HCT116 (cell line): ENCODE measurements around the gene LAMC2. TPM values are rescaled to one million over a fixed set of nuclear protein-coding genes. Genes with fewer than 3 reads are reported as not detected.

Experiments
- ATAC-seq: fragments of 200-7000 bp; cut with Tn5 transposase; 2 replicates; pipeline ENCODE4 v1.9.1; 2020; ENCODE audit warnings: mild to moderate bottlenecking, moderate library complexity
- BruUV-seq: library from RNA; stranded (reverse); fragments of 400-500 nt; replicated peaks from 2 replicates; lab custom pipeline; 2021; lab: Mats Ljungman, UMichigan
- CTCF ChIA-PET: fragments of 300-600 bp; sonication (Branson Sonifier 250); formaldehyde crosslinking; loops from one replicate; lab custom pipeline; 2021; ENCODE audit warnings: antibody characterized with exemption; lab: Charles Lee
- POLR2A ChIA-PET: fragments of 300-600, 350-600 bp; sonication (Branson Sonifier 250); formaldehyde crosslinking; loops from one replicate; lab custom pipeline; 2021; ENCODE audit warnings: antibody characterized with exemption; lab: Charles Lee
- RAD21 ChIA-PET, 2 experiments: fragments of 300-600 bp; sonication (Branson Sonifier 250); formaldehyde crosslinking; loops; one replicate each; lab custom pipeline; 2023; ENCODE audit warnings: low total read pairs in 2 of 2; ENCODE audit not compliant: uncharacterized antibody in 2 of 2, unreplicated experiment in 2 of 2, low non-redundant PET in 1 of 2; lab: Charles Lee
- DNase-seq: peaks from one replicate; pipeline ENCODE4 v3.0.0-alpha.2; 2010; ENCODE audit warnings: low read depth, low spot score
- H2AFZ ChIP-seq: fragments of 200-600 bp; shearing (Covaris generic), sonication (generic); 2 replicates; pipeline ENCODE4 v1.6.1; 2017; ENCODE audit warnings: low read depth, mixed run types, mixed read lengths, antibody characterized with exemption, low read length; ENCODE audit not compliant: poor library complexity, severe bottlenecking
- H3K27ac ChIP-seq: 2 replicates; pipeline ENCODE4 v1.5.1; 2012; ENCODE audit warnings: low read depth, low read length
- H3K27me3 ChIP-seq: fragments of 200-600 bp; sonication (generic); 2 replicates; pipeline ENCODE4 v1.6.1; 2016; ENCODE audit warnings: mixed run types, low read length, mixed read lengths; ENCODE audit not compliant: insufficient read depth
- H3K36me3 ChIP-seq, 2 experiments: fragments of 200-500 bp in 1 of 2; fragments of 200-600 bp in 1 of 2; sonication (Bioruptor generic) in 1 of 2; sonication (generic) in 1 of 2; 2 replicates each; pipeline versions ENCODE4 v1.5.1 to v1.6.1; 2014 to 2016; ENCODE audit warnings: low read length in 2 of 2, inconsistent platforms in 1 of 2, mixed read lengths in 1 of 2, mixed run types in 1 of 2; ENCODE audit not compliant: insufficient read depth in 2 of 2, control insufficient read depth in 1 of 2
- H3K4me1 ChIP-seq, 2 experiments: fragments of 200-600 bp in 1 of 2; sonication (generic) in 1 of 2; 2 replicates each; pipeline versions ENCODE4 v1.5.1 to v1.6.1; 2012 to 2017; ENCODE audit warnings: low read length in 2 of 2, inconsistent platforms in 1 of 2, mild to moderate bottlenecking in 1 of 2, mixed read lengths in 1 of 2, mixed run types in 1 of 2, moderate library complexity in 1 of 2; ENCODE audit not compliant: insufficient read depth in 2 of 2, control insufficient read depth in 1 of 2
- H3K4me2 ChIP-seq: fragments of 200-600 bp; sonication (generic); 2 replicates; pipeline ENCODE4 v1.6.1; 2017; ENCODE audit warnings: mixed run types, low read length, mixed read lengths
- H3K4me3 ChIP-seq, 2 experiments: fragments of 200-600 bp in 1 of 2; sonication (generic) in 1 of 2; replicated peaks in 1 of 2; 2 replicates each; pipeline ENCODE4 v1.5.1; 2011 to 2016; ENCODE audit warnings: low read length in 2 of 2, control low read depth in 1 of 2, low read depth in 1 of 2, mild to moderate bottlenecking in 1 of 2, mixed read lengths in 1 of 2, mixed run types in 1 of 2
- H3K79me2 ChIP-seq: fragments of 200-600 bp; sonication (generic); 2 replicates; pipeline ENCODE4 v1.6.1; 2017; ENCODE audit warnings: mild to moderate bottlenecking, mixed run types, low read length, moderate library complexity, mixed read lengths; ENCODE audit not compliant: insufficient read depth
- H3K9ac ChIP-seq: fragments of 200-600 bp; sonication (generic); 2 replicates; pipeline ENCODE4 v1.6.1; 2016; ENCODE audit warnings: low read length, mixed read lengths
- H3K9me2 ChIP-seq: fragments of 200-600 bp; sonication (generic), shearing (Covaris generic); 2 replicates; pipeline ENCODE4 v1.6.1; 2017; ENCODE audit warnings: mixed run types, mild to moderate bottlenecking, moderate library complexity; ENCODE audit not compliant: insufficient read depth
- H3K9me3 ChIP-seq, 2 experiments: fragments of 200-500 bp in 1 of 2; fragments of 200-600 bp in 1 of 2; sonication (Bioruptor generic) in 1 of 2; sonication (generic) in 1 of 2; 2 replicates each; pipeline ENCODE4 v1.6.1; 2014 to 2017; ENCODE audit warnings: low read length in 2 of 2, mixed read lengths in 2 of 2, inconsistent platforms in 1 of 2, low read depth in 1 of 2, mild to moderate bottlenecking in 1 of 2, mixed run types in 1 of 2, moderate library complexity in 1 of 2; ENCODE audit not compliant: control insufficient read depth in 1 of 2, insufficient read depth in 1 of 2
- H4K20me1 ChIP-seq: fragments of 200-600 bp; sonication (generic), shearing (Covaris generic); 2 replicates; pipeline ENCODE4 v1.6.1; 2017; ENCODE audit warnings: mixed run types, mild to moderate bottlenecking, moderate library complexity; ENCODE audit not compliant: insufficient read depth
- EGR1 ChIP-seq: IDR thresholded peaks from 2 replicates; pipeline ENCODE4 v1.6.1; 2012; ENCODE audit warnings: low read depth
- ELF1 ChIP-seq: IDR thresholded peaks from 2 replicates; pipeline ENCODE4 v1.6.1; 2012; ENCODE audit warnings: low read depth, borderline replicate concordance
- EZH2phosphoT487 ChIP-seq: fragments of 200-600 bp; IDR thresholded peaks from 2 replicates; pipeline ENCODE4 v1.6.1; 2018; ENCODE audit warnings: antibody characterized with exemption, borderline replicate concordance
- FOSL1 ChIP-seq: IDR thresholded peaks from 2 replicates; pipeline ENCODE4 v1.6.1; 2012; ENCODE audit warnings: low read depth
- POLR2AphosphoS5 ChIP-seq: IDR thresholded peaks from 2 replicates; pipeline ENCODE4 v1.6.1; 2011; ENCODE audit warnings: mild to moderate bottlenecking, low read depth, low read length, moderate library complexity
- SIN3A ChIP-seq: IDR thresholded peaks from 2 replicates; pipeline ENCODE4 v1.6.1; 2012; ENCODE audit warnings: low read depth
- SRF ChIP-seq: IDR thresholded peaks from 2 replicates; pipeline ENCODE4 v1.6.1; 2012; ENCODE audit warnings: low read depth
- TCF7L2 ChIP-seq: IDR thresholded peaks from 2 replicates; pipeline ENCODE4 v1.7.0; 2011; ENCODE audit warnings: borderline replicate concordance, inconsistent platforms; ENCODE audit not compliant: insufficient read depth, insufficient read length; ENCODE audit errors: extremely low read depth
- ZFX ChIP-seq: fragments of 450-650 bp; IDR thresholded peaks from 2 replicates; pipeline ENCODE4 v1.6.1; 2017
- ZNF274 ChIP-seq: fragments of 200-500 bp; sonication (Bioruptor generic); IDR thresholded peaks from 2 replicates; pipeline ENCODE4 v1.6.1; 2014; ENCODE audit warnings: mild to moderate bottlenecking, low read depth, low read length, inconsistent platforms
- intact Hi-C: fragments of 100-400 bp; cut with micrococcal nuclease; formaldehyde crosslinking; loops from 2 replicates; pipeline ENCODE4 v1.10.0; 2022
- total RNA-seq: library from RNA; stranded (reverse); gene quantifications from one replicate; pipeline ENCODE4 v1.2.1, GENCODE V29; 2021; ENCODE audit not compliant: unreplicated experiment

The LAMC2 gene
- total RNA-seq, 1 experiment from 2014 or later: 22.2 TPM

DNA sequence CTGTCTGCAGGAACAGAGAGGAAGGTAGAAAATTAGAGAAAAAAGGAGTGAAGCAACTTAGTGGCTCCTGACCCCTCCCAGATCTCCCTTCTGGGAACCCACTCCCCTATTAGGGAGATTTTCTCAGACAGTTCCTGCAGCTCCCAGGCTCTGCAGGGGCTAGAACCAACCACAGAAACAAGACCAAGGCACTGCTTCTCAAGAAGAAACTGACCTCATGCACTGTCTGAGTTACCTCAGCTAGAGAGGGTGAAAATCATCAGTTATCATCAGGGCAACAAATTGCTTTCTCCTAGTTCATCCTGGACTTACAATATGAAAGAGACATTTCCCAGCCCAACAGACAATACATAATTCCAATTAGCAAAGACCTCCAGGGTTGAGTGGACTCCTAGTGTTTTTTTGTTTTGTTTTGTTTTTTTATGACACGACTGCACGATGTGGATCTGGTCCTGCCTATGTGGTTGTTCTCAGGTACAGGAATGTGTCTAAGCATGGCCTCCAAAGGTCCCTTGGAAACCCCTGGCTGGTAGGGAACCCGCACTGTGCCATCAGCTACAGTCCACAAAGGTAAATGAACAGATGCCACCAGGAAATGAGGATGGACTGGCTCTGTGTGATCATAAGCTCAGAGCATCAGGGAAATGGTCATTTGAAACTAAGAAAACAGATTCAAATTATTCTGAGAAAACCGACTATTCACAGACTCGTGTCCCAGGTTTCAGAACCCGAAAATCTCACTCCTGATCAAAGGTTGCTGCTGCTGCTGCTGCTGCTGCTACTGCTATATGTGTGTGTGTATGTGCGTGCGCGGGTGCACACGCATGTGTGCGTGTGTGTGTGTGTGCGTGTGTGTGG lies 65.3 kb downstream of the LAMC2 start:
- no peak overlapping the region for H3K27ac ChIP-seq
- no peaks in the 10 kb centered on the region for H4K20me1 ChIP-seq
- RAD21 ChIA-PET: no interaction called here
- no peak for TF ChIP-seq FOSL1
- TF ChIP-seq EZH2phosphoT487: no peak
- no peak for TF ChIP-seq TCF7L2
- TF ChIP-seq SIN3A: no peak
- TF ChIP-seq ZFX: no peak
- TF ChIP-seq ELF1: no peak
- TF ChIP-seq, all 23 proteins: peak for 0
- POLR2A ChIA-PET: no interaction called here
- ATAC-seq: no peak
- CTCF ChIA-PET: no interaction called here
- peaks cover 0 to 4% of the 10 kb centered on the region in 2 experiments; a peak in 1 of 4 replicates for H3K9me3 ChIP-seq
- H3K79me2 ChIP-seq: no peaks in the 10 kb centered on the region
- BruUV-seq: no TSS peak
- H3K4me1 ChIP-seq: peaks cover 0 to 3% of the 10 kb centered on the region in 2 experiments; a peak in 1 of 4 replicates
- H3K4me2 ChIP-seq: no peak overlapping the region
- no peaks in the 10 kb centered on the region for H3K36me3 ChIP-seq
- no peaks in the 10 kb centered on the region for H3K9me2 ChIP-seq
- no peaks in the 10 kb centered on the region for H3K27me3 ChIP-seq
- no peak overlapping the region for H2AFZ ChIP-seq
- no peak overlapping the region for H3K9ac ChIP-seq
- intact Hi-C loops: no loop called here
- H3K4me3 ChIP-seq: no peak overlapping the region
- DNase-seq: no peak

DNA sequence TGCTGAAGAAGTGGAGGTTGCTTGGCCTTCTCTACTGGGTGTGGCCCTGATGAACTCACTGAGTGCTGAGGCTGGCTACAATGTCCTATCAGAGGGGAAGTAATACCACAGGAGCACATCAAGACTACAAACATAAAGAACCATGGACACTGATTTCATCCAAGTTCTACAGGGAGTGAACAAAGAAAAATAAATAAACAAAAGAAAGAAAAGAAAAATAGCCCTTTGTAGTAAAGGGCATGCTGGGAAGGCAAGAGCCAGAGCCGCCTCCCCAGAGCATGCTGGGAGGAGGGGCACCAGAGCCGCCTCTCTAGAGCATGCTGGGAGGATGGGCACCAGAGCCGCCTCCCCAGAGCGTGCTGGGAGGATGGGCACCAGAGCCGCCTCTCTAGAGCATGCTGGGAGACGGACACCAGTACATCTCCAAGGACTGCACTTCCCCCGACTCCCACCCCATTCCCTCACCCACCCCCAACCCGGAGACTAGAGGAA lies 65.9 kb downstream of the LAMC2 start:
- Histone ChIP-seq H3K4me2 (no peak overlapping the region), H3K27me3 (no peaks in the 10 kb centered on the region), H4K20me1 (no peaks in the 10 kb centered on the region), H3K9me2 (no peaks in the 10 kb centered on the region), H3K4me3 (no peak overlapping the region), H3K27ac (no peak overlapping the region), H3K9ac (no peak overlapping the region), H3K36me3 (no peaks in the 10 kb centered on the region), H2AFZ (no peak overlapping the region), H3K4me1 (peaks cover 0 to 3% of the 10 kb centered on the region in 2 experiments; a peak in 1 of 4 replicates), H3K79me2 (no peaks in the 10 kb centered on the region), H3K9me3 (peaks cover 0 to 4% of the 10 kb centered on the region in 2 experiments; a peak in 1 of 4 replicates)
- POLR2A ChIA-PET: no interaction called here
- DNase-seq (no peak), ATAC-seq (peak; percentile 59)
- no TSS peak for BruUV-seq
- CTCF ChIA-PET: no interaction called here
- TF ChIP-seq POLR2AphosphoS5 (no peak), ZFX (no peak), FOSL1 (no peak), ZNF274 (no peak), ELF1 (no peak), EGR1 (no peak), SRF (no peak)
- intact Hi-C loops: no loop called here
- RAD21 ChIA-PET: no interaction called here
